Spleen (tissue), 11 donors: ENCODE measurements around the gene ELMO3. TPM values are rescaled to one million over a fixed set of nuclear protein-coding genes. Genes with fewer than 3 reads are reported as not detected.

Experiments
- DNase-seq: peaks from one replicate; pipeline ENCODE4 v3.0.0-alpha.2; 2020
- H3K27ac ChIP-seq, 8 donors: fragments of 200-600 bp; sonication (generic) in 7 of 8; 1 replicate in 4 of 8; 2 replicates in 4 of 8; pipeline versions ENCODE4 v1.5.0 to v1.8.0; 2016 to 2021; ENCODE audit warnings: inconsistent platforms in 4 of 8, mild to moderate bottlenecking in 4 of 8, moderate library complexity in 1 of 8
- H3K27me3 ChIP-seq, 7 donors: fragments of 200-600 bp; sonication (generic) in 6 of 7; replicated peaks in 1 of 7; 1 replicate in 4 of 7; 2 replicates in 3 of 7; pipeline versions ENCODE4 v1.5.0 to v1.8.0; 2016 to 2021; ENCODE audit warnings: inconsistent platforms in 3 of 7, mild to moderate bottlenecking in 1 of 7
- H3K36me3 ChIP-seq, 6 donors: fragments of 200-600 bp; sonication (generic) in 5 of 6; 1 replicate in 4 of 6; 2 replicates in 2 of 6; pipeline versions ENCODE4 v1.5.0 to v1.8.0; 2016 to 2021; ENCODE audit warnings: inconsistent platforms in 2 of 6
- H3K4me1 ChIP-seq, 6 donors: fragments of 200-600 bp; sonication (generic) in 5 of 6; 1 replicate in 3 of 6; 2 replicates in 3 of 6; pipeline versions ENCODE4 v1.5.0 to v1.8.0; 2016 to 2021; ENCODE audit warnings: inconsistent platforms in 3 of 6
- H3K4me3 ChIP-seq, 8 donors: fragments of 200-600 bp; sonication (generic) in 7 of 8; 1 replicate in 4 of 8; 2 replicates in 4 of 8; pipeline versions ENCODE4 v1.5.0 to v1.8.0; 2016 to 2021; ENCODE audit warnings: inconsistent platforms in 4 of 8, mild to moderate bottlenecking in 4 of 8, moderate library complexity in 2 of 8
- H3K9me3 ChIP-seq, 8 donors: fragments of 200-600 bp; sonication (generic) in 7 of 8; 1 replicate in 4 of 8; 2 replicates in 4 of 8; pipeline versions ENCODE4 v1.5.0 to v1.8.0; 2016 to 2021; ENCODE audit warnings: inconsistent platforms in 4 of 8
- CTCF ChIP-seq, 11 experiments: fragments of 200-600 bp in 7 of 11; fragments of 450-650 bp in 4 of 11; sonication (generic) in 4 of 11; IDR thresholded peaks in 8 of 11; conservative IDR thresholded peaks in 3 of 11; 1 replicate in 7 of 11; 2 replicates in 4 of 11; pipeline versions ENCODE4 v1.4.0 to v1.8.0; 2016 to 2021; ENCODE audit warnings: antibody characterized with exemption in 11 of 11, inconsistent platforms in 4 of 11, mild to moderate bottlenecking in 1 of 11
- POLR2A ChIP-seq, 3 donors: fragments of 450-650 bp; IDR thresholded peaks; one replicate each; pipeline ENCODE4 v1.5.1; 2017; ENCODE audit warnings: antibody characterized with exemption in 3 of 3, mild to moderate bottlenecking in 1 of 3
- POLR2AphosphoS5 ChIP-seq, 3 donors: sonication (generic); formaldehyde crosslinking; IDR thresholded peaks; one replicate each; pipeline ENCODE4 v1.5.1; 2017; ENCODE audit warnings: antibody characterized with exemption in 3 of 3
- WGBS, 5 donors: extraction: QIAGEN DNeasy Blood & Tissue Kit in 3 of 5; methylation state at CpG; one replicate each; pipeline versions ENCODE4 v1.1.5 to v1.1.7; 2013 to 2018; 5-methylcytosine and 5-hydroxymethylcytosine counted together
- intact Hi-C: fragments of 100-400 bp; cut with DNase I; formaldehyde crosslinking; loops from one replicate; pipeline ENCODE4 v1.15.0; 2023; ENCODE audit warnings: low total_unique reads
- polyA plus RNA-seq, 3 donors: library from polyadenylated mRNA; stranded (reverse); fragments of 200-250 nt; gene quantifications; one replicate each; pipeline ENCODE4 v1.2.1, GENCODE V29; 2013
- total RNA-seq, 7 donors: library from RNA; depleted of rRNA in 3 of 7; stranded (reverse); fragments of >200 nt in 3 of 7; fragmentation: NEBNext Ultra II Directional in 4 of 7; extraction: Animal tissue kit (Norgen Biotek cat#: 25700) in 4 of 7; gene quantifications; one replicate each; pipeline versions ENCODE4 v1.1.0 to v1.2.1, GENCODE V29; 2016 to 2021
- donor health status: healthy with polysubstance abuse.
- donor health status: DM: no; HTN: no; CAD: no; lungs with moderate emphysema.
- donor health status: DM: no; HTN: no; CAD: no.
- donor health status: Bipolar disorder and iron deficiency.
- donor health status: healthy.
- donor health status: DM: no; HTN: no; CAD: no.
- donor health status: DM: yes; HTN: yes; CAD: no.

The ELMO3 gene
- total and polyA plus RNA-seq, 10 donors: 2.8 to 8.7 (median 4.0) TPM

- WGBS, 5 donors: 8 to 64% (median 54%) methylated on average over 2 to 9 of the region's 9 CpGs
- peaks cover 32 to 72% (median 56%) of the 10 kb centered on the region in 6 donors for H3K4me1 ChIP-seq
- no peak for TF ChIP-seq CTCF (IDR thresholded peaks at IDR 0.05 in 8 of 11, conservative IDR thresholded peaks at IDR 0.05 in 3 of 11)
- no peak for TF ChIP-seq POLR2A (IDR thresholded peaks at IDR 0.05)
- TF ChIP-seq POLR2AphosphoS5 (IDR thresholded peaks at IDR 0.05): no peak
- no peak for DNase-seq
- H3K36me3 ChIP-seq: no peaks in the 10 kb centered on the region
- H3K27me3 ChIP-seq: peaks cover 0 to 100% (median 58%) of the 10 kb centered on the region in 7 donors
- intact Hi-C loops: no loop called here
- peak overlapping the region in 1 of 8 donors; percentile 22 for H3K4me3 ChIP-seq
- no peaks in the 10 kb centered on the region for H3K9me3 ChIP-seq
- peak overlapping the region in 2 of 8 donors; percentile 85 to 88 for H3K27ac ChIP-seq
These were observed 29.9 kb upstream of the ELMO3 start for GRCh38 chr16:67169011-67169451.

- peaks cover 34 to 72% (median 56%) of the 10 kb centered on the region in 6 donors for H3K4me1 ChIP-seq
- no peaks in the 10 kb centered on the region for H3K9me3 ChIP-seq
- H3K27me3 ChIP-seq: peaks cover 0 to 100% (median 57%) of the 10 kb centered on the region in 7 donors
- WGBS, 5 donors: 6 to 7% (median 6%) methylated on average over 23 to 24 of the region's 24 CpGs
- intact Hi-C loops: no loop called here
- TF ChIP-seq CTCF (IDR thresholded peaks at IDR 0.05 in 8 of 11, conservative IDR thresholded peaks at IDR 0.05 in 3 of 11): peak in 8 of 11 experiments; percentile 15 to 65 (median 52)
- no peak for TF ChIP-seq POLR2A (IDR thresholded peaks at IDR 0.05)
- peak overlapping the region; percentile 4 to 66 (median 28) for H3K4me3 ChIP-seq
- no peaks in the 10 kb centered on the region for H3K36me3 ChIP-seq
- H3K27ac ChIP-seq: peak overlapping the region in 7 of 8 donors; percentile 65 to 88 (median 82)
- no peak for DNase-seq
These were observed 29.2 kb upstream of the ELMO3 start for GRCh38 chr16:67169642-67170167.

- WGBS, 5 donors: 1 to 4% (median 2%) methylated on average over 5 to 50 of the region's 50 CpGs
- intact Hi-C loops: no loop called here
- H3K9me3 ChIP-seq: no peaks in the 10 kb centered on the region
- no peaks in the 10 kb centered on the region for H3K36me3 ChIP-seq
- H3K27ac ChIP-seq: peak within 1 kb of the TSS; percentile 49 to 88 (median 82)
- peaks cover 31 to 72% (median 54%) of the 10 kb centered on the region in 6 donors for H3K4me1 ChIP-seq
- peak within 1 kb of the TSS; percentile 4 to 66 (median 28) for H3K4me3 ChIP-seq
- peak; percentile 89 for DNase-seq
- peaks cover 0 to 100% (median 52%) of the 10 kb centered on the region in 7 donors for H3K27me3 ChIP-seq
- TF ChIP-seq POLR2AphosphoS5 (IDR thresholded peaks at IDR 0.05) (peak; percentile 36 to 75 (median 69)), POLR2A (IDR thresholded peaks at IDR 0.05) (no peak), CTCF (IDR thresholded peaks at IDR 0.05 in 8 of 11, conservative IDR thresholded peaks at IDR 0.05 in 3 of 11) (no peak)
These were observed 28.6 kb upstream of the ELMO3 start, which contains the start of gene NOL3 for GRCh38 chr16:67170168-67170948. Gene NOL3, plus strand, starts transcription at chr16:67170538.
